GM21390 (cell line): ENCODE data around the gene PCDHGB3.
"Not testable (repeated sequence)": the region's sequence is repeated elsewhere in the genome, so short reads cannot be mapped to it uniquely, and the experiment has no call there.

Source experiments
- ATAC-seq: cut with Tn5 transposase; IDR thresholded peaks from one replicate; pipeline ENCODE4 v1.9.1; 2021; ENCODE audit not compliant: unreplicated experiment

PCDHGB3 gene

DNA sequence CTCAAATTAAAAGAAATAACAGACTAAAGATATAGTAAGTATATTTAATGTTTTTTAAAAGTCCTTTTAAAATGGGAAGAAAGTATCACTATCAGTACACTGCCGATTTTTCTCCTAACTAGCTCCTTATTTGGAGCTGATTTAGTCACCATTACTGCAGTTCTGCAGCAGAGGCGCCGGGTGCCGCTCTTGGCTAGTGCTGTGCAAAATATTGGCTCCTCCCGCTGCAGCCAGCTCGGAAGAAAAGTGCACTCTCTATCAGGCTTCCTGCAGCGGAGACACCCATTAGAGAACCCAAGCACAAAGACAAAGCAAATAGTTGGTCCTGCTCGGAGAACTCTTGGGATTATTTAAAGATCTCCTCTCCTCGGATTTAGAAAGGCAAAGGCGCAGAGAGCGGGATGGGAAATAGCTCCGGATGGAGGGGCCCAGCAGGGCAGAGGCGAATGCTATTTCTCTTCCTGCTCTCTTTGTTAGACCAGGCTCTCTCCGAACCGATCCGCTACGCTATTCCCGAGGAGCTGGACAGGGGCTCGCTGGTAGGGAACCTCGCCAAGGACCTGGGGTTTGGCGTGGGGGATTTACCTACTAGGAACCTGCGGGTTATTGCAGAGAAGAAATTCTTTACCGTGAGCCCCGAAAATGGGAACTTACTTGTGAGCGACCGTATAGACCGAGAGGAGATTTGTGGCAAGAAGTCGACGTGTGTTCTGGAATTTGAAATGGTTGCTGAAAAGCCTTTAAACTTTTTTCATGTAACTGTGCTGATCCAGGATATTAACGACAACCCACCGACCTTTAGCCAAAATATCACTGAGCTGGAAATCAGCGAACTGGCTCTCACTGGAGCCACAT is at the start of gene PCDHGB3:
Gene PCDHGB3 (plus strand): TSS at position 249 of the 855 bp plus-strand sequence. CDS start 153 bp downstream, at position 402.
- peak; percentile 95 for ATAC-seq

DNA sequence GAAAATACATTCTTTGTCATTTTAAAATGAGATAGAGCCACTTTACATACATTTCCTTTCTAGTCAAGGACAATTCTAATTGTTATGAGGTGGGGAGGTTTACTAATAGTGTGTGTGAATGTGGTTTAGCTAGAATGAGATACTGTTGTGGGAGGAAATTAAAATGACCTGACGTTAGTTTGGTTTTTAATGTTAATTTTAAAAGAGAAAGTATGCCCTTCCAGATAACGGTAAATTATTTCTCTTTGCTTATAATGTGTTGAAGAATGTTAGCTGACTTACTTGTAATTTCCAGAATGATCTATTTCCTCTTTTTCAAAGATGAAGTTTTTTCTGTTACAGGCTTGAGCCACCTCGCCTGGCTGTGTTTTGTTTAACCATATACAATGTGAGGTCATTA is 47.8 kb upstream of the PCDHGB3 start:
- no peak for ATAC-seq

DNA sequence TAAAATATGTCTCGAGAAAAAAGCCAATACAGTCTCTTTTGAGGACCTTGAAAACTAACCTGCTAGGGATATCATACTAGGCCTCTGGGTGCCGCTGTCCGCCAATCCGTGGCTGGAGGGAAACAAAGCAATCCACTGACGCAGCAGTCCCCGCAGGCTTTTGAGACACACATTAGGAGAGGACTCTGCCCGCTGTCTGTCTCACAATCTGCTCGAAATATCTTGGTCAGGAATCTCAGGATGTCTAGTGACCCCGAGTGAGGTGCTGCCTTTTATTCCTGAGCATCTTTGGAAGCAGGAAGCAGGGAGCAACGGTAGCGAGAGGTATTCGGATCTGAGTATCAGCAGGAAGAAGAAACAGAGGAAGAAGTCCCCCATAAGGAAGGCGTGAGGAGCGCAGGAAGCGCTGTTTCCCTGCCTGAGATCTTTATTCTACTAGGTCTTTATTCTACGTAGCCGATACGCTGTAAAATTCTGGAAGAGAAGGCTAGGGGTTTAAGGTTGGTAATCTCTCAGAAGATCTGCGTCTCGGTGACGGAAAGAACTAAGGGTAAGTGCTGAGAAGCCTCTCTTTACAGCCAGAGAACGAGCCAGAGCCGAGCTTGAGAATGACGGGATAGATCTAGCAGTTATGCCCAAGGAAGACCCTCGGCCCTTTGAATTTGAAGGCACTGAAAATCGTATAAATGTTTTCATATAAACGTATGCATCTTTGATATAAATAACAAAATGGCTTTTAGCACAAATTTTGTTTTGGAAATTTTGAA is 43.8 kb upstream of the PCDHGB3 start:
- ATAC-seq, result peak; percentile 89

DNA sequence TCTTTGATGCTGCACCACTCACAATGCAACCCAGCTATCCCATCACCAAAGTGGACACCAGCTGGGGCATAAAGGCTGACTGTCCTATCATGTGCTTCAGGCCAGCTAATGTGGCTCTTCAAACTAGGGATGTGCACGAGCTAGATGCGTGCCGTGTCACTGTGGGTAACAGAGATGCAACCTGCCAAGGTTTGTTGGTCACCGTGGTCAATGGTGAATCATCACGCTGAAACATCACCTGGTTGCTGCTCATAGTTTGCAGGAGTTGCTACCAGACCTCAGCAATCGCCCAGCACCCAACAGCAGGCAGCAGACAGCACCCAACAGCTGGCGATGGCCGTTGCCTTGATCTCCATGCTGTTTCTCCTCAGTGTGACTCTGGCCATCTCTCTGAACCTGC is 41.8 kb upstream of the PCDHGB3 start:
- no peak for ATAC-seq

DNA sequence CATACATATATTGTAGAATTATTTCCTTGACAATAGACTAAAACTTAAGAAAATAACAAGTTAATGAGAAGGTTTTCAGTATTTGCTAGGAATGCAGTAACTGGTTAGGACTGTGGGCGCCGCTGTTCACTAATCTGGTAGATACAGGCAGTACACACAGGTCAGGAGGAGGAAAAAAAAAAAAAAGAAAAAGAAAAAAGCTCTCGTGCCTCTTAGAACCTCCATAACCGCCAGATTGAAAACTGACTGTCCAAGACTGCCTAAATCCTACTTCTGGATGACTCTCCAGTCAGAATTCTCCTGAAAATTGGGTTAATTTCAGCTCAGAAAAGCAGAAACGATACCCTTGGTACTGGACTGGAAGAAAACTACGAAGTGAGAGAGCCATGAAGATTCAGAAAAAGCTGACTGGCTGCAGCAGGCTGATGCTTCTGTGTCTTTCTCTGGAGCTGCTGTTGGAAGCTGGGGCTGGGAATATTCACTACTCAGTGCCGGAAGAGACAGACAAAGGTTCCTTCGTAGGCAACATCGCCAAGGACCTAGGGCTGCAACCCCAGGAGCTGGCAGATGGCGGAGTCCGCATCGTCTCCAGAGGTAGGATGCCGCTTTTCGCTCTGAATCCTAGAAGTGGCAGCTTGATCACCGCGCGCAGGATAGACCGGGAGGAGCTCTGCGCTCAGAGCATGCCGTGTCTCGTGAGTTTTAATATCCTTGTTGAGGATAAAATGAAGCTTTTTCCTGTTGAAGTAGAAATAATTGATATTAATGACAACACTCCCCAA is 39.6 kb upstream of the PCDHGB3 start, which contains the start of gene PCDHGA1:
Gene PCDHGA1 (plus strand): TSS at position 216 of the 782 bp plus-strand sequence.
- no peak for ATAC-seq

DNA sequence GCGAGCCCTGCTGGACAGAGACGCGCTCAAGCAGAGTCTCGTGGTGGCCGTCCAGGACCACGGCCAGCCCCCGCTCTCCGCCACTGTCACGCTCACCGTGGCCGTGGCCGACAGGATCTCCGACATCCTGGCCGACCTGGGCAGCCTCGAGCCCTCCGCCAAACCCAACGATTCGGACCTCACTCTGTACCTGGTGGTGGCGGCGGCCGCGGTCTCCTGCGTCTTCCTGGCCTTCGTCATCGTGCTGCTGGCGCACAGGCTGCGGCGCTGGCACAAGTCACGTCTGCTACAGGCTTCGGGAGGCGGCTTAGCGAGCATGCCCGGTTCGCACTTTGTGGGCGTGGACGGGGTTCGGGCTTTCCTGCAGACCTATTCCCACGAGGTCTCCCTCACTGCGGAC is 37.5 kb upstream of the PCDHGB3 start:
- not testable (repeated sequence) for ATAC-seq

DNA sequence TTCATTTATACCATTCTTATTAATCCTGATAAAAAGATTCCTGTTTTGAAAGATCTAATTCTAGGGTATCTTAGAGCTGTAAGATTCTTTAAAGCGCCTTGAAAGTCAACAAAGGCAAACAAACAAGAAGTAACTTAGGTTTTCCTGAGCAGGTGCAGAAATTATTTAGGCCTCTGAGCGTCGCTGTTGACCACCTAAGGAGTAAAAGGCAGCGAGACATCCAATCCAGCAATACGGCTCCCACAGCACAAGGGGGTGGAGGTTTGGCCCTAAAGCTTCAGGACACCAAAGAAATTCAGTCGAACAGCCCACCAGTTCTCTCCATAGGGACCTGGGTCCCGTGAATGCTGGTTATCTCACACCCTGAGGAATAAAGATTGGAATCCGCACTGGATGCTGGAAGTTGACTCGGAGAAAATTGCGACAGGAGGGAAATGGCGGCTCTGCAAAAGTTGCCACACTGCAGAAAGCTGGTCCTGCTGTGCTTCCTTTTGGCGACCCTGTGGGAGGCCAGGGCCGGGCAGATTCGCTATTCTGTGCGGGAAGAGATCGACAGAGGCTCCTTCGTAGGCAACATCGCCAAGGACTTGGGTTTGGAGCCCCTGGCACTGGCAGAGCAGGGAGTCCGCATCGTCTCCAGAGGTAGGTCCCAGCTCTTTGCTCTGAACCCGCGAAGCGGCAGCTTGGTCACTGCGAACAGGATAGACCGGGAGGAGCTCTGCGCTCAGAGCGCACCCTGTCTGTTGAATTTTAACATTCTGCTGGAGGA is 31.3 kb upstream of the PCDHGB3 start, which contains the start of gene PCDHGA2:
Gene PCDHGA2 (plus strand): TSS at position 223 of the 769 bp plus-strand sequence.
- no peak for ATAC-seq

DNA sequence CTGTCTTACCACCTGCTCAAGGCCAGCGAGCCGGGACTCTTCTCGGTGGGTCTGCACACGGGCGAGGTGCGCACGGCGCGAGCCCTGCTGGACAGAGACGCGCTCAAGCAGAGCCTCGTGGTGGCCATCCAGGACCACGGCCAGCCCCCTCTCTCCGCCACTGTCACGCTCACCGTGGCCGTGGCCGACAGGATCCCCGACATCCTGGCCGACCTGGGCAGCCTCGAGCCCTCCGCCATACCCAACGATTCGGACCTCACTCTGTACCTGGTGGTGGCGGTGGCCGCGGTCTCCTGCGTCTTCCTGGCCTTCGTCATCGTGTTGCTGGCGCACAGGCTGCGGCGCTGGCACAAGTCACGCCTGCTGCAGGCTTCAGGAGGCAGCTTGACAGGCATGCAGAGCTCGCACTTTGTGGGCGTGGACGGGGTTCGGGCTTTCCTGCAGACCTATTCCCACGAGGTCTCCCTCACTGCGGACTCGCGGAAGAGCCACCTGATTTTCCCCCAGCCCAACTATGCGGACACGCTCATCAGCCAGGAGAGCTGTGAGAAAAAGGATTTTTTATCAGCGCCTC is 29.2 kb upstream of the PCDHGB3 start:
- ATAC-seq, result not testable (repeated sequence)

DNA sequence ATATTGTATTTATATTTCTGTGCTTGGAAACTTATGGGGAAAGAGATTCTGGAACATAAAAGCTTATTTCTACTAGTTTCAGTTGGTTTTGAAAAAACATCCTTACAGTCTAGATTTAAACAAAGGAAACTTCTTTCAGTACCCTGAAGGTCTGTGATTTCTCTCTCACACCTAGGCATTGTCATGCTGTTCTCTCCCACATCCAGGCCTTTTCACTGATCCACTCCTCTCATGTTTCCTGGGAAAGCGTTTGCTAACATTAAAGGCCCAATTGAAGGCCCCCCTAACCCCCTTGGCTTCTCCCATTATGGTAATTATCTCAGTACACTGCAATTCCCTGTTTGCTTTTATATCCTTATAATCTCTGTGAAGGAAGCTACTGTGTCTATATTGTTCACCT is 27.3 kb upstream of the PCDHGB3 start:
- no peak for ATAC-seq

DNA sequence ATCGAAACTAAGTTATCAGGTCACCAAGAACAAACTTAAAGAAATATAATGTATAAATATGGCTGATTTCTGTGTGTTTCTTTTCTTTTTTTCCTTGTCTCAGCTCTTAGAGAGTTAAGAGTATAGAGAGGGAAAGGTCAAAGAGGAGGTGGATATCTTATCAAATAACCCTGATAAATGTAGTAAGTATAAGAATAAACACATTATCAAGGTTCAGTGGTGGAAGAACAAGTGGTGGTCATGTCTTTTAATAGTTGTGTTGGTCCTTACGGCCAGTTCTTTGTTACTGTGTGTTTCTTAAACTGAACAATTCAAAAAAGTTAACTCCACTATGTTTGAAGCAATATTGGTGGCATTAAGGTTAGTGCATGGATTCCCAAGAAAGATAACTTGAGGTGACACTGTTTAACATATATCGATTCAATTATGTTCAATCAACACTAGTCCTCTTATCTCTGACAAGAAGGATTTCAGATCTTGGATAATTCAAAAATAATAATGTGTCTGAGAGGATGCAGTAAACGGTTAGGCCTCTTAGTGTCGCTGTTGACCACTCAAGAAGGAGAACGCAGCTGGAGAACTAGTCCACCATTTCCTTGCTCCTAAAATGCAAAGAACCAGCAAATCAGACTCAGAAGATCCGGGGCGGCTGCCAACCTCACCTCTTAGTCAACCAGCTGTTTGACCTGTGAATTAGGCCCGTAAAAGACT is 26.6 kb upstream of the PCDHGB3 start, which contains the start of gene PCDHGA3:
Gene PCDHGA3 (plus strand): TSS at position 588 of the 711 bp plus-strand sequence. CDS start 205 bp downstream, outside the sequence.
- no peak for ATAC-seq

DNA sequence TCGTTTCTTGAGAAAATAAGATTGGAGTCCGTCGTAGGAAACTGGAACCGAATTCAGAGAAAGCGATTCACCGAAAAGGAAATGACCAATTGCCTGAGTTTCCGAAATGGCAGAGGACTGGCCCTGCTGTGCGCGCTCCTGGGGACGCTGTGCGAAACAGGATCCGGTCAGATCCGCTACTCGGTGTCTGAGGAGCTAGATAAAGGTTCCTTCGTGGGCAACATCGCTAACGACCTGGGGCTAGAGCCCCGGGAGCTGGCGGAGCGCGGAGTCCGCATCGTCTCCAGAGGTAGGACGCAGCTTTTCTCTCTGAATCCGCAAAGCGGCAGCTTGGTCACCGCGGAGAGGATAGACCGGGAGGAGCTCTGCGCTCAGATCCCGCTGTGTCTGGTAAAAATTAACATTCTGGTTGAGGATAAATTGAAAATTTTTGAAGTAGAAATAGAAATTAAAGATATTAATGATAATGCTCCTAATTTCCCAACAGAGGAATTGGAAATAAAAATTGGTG is 26.0 kb upstream of the PCDHGB3 start:
- ATAC-seq, result no peak

DNA sequence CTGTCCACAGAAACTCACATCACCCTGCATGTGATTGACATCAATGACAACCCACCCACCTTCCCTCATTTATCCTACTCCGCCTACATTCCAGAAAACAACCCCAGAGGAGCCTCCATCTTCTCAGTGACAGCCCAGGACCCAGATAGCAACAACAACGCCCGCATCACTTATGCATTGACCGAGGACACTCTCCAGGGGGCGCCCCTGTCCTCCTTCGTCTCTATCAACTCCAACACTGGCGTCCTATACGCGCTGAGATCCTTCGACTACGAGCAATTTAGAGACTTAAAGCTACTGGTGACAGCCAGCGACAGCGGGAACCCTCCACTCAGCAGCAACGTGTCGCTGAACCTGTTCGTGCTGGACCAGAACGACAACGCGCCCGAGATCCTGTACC is 24.7 kb upstream of the PCDHGB3 start:
- no peak for ATAC-seq

DNA sequence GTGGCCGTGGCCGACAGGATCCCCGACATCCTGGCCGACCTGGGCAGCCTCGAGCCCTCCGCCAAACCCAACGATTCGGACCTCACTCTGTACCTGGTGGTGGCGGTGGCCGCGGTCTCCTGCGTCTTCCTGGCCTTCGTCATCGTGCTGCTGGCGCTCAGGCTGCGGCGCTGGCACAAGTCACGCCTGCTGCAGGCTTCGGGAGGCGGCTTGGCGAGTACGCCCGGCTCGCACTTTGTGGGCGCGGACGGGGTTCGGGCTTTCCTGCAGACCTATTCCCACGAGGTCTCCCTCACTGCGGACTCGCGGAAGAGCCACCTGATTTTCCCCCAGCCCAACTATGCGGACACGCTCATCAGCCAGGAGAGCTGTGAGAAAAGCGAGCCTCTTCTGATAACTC is 24.0 kb upstream of the PCDHGB3 start:
- not testable (repeated sequence) for ATAC-seq

DNA sequence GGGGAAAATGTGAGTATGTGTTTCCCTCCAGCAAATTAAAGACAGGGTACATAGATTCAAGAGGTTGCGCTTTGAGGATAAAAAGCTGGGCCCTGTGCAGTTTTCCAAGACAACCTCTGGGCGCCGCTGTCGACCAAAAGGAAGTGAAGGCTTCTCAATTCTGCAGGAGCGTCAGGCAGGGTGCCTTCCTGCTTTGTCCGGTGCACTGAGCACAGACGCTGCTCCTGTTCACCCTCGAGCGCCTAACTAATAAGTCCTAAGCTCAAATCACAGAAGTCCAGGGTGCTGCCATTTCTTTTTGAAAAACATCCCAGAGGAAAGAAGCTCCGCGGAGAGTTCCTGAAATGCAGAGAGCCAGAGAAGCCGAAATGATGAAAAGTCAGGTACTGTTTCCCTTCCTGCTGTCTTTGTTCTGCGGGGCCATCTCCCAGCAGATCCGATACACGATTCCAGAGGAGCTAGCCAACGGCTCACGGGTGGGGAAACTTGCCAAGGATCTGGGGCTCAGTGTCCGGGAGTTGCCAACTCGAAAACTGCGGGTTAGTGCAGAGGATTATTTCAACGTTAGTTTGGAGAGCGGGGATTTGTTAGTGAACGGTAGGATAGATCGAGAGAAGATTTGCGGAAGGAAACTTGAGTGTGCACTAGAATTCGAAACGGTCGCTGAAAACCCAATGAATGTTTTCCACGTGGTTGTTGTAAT is 20.0 kb upstream of the PCDHGB3 start, which contains the start of gene PCDHGB1:
Gene PCDHGB1 (plus strand): TSS at position 183 of the 703 bp plus-strand sequence. CDS start 162 bp downstream, at position 345.
- peak; percentile 71 for ATAC-seq

DNA sequence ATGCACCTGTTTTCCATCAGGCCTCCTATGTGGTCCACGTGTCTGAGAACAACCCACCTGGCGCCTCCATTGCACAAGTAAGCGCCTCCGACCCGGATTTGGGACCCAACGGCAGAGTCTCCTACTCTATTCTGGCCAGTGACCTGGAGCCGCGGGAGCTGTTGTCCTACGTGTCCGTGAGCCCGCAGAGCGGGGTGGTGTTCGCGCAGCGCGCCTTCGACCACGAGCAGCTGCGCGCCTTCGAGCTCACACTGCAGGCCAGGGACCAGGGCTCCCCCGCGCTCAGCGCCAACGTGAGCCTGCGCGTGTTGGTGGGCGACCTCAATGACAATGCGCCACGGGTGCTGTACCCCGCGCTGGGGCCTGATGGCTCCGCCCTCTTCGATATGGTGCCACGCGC is 18.5 kb upstream of the PCDHGB3 start:
- no peak for ATAC-seq

DNA sequence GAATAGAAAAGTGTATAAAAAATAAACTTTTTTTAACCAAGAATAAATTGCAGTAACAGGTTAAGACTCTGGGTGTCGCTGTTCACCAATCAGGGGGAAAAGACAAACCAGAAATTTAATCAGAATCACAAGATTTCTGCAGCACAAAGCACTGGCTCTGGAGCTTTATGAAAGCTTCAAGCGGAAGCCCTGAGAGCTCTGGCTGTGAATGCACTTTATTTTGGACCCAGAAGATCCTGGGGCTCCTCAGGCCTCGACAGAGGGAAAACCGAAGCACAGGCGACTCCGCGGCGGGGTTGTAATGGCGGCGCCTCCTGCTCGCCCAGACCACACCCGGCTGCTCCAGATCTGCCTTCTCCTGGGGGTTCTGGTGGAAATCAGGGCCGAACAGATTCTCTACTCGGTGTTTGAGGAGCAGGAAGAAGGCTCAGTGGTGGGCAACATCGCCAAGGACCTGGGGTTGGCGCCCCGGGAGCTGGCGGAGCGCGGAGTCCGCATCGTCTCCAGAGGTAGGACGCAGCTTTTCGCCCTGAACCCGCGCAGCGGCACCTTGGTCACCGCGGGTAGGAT is 15.1 kb upstream of the PCDHGB3 start, which contains the start of gene PCDHGA4:
Gene PCDHGA4 (plus strand): TSS at position 122 of the 570 bp plus-strand sequence. CDS start 87 bp downstream, at position 209.
- ATAC-seq, result no peak

DNA sequence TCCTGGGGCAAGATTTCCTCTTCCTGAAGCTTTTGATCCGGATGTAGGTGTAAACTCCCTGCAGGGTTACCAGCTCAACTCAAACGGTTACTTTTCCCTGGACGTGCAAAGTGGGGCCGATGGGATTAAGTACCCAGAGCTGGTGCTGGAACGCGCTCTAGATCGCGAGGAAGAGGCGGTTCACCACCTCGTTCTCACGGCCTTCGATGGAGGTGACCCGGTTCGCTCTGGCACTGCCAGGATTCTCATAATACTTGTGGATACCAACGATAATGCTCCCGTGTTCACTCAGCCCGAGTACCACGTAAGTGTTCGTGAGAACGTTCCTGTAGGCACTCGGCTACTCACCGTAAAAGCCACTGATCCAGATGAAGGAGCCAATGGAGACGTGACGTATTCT is 14.4 kb upstream of the PCDHGB3 start:
- ATAC-seq, result no peak

DNA sequence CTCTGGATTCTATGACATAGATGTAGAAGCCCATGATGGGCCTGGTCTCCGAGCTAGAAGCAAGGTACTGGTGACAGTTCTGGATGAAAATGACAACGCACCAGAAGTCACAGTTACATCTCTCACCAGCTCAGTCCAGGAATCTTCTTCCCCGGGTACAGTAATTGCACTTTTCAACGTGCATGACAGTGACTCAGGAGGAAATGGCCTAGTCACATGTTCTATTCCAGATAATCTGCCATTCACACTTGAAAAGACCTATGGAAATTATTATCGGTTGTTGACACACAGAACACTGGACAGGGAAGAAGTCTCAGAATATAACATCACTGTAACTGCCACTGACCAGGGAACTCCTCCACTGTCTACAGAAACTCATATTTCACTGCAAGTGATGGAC is 13.9 kb upstream of the PCDHGB3 start:
- ATAC-seq, result no peak
